Measurements from ENCODE around the gene TMEM141.
A peak's percentile ranks its signal among the peaks of the same experiment; 100 is the strongest.

Gene TMEM141

DNA sequence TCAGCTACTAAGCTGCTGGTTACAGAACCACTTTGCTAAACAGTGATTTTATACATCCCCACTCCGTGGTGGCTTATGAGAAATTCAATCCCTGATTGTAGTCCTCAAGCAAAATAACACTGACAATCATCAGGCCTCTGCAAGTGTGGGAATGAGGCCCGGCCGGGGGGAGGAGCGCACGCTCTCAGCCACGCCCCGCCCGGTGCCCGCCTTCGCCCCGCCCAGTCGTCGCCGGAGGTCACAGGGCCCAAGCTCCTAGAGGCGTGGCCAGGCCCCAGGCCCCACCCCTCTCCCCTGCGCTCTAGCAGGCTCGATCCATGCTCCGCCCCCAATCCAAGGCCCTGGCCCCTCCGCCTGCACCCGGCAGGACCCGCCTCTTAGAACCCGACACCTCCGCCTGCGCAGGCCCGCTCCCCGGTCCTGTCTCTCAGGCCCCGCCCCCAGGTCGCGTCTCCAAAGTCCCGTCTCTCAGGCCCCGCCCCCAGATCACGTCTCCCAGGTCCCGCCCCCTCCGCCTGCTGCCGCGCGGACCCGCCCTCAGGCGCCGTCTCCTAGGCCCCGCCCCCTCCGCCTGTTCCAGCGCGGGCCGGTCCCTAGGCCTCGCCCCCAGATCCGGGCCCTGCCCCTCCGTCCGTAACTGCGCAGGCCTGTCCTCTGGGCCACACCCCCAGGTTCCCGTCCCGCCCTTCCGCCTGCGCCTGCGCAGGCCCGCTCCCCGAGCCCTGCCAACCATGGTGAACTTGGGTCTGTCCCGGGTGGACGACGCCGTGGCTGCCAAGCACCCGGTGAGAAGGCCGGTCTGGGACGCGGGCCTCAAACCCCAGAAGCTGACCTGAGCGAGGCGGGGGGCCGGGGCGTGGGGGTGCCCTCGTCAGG, at the start of gene TMEM141:
Gene TMEM141 (plus strand): TSS at position 705 of the 876 bp plus-strand sequence. CDS start 27 bp downstream, at position 732.
- DNase-seq = peak; percentile 100

DNA sequence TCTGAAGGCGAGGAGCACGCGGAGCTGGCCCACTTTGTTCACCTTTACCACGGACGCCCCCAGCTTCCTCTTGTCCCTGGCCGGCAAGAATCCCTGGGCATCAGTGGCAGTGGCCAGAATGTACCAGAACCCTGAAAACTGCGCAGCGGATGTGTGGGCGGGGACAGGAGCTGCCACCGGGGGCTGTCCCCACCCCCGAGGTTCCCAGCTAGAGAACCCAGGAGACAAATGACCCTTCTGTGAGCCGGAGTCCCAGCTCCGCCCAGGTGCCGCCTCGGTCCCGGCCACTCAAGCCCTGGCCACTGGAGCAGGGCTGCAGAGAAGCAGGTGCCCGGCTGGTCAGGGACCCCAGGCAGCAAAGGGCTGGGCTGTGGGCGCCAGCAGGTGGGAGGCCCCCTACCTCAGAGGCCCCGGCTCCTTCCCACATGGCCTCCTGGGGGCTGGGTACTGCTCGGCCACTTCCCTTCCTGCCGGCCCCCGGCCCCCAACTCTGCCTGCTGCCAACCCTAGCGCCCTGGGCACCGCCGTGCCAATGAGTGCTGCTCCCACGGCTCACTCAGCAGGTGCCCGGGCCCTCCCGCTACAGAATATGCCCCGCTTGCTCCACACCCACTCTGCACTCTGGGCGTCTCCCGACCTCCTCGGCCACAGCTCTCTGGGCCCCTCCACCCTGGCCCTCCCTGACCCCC, 49.1 kb upstream of the TMEM141 start:
- DNase-seq = peak; percentile 25

DNA sequence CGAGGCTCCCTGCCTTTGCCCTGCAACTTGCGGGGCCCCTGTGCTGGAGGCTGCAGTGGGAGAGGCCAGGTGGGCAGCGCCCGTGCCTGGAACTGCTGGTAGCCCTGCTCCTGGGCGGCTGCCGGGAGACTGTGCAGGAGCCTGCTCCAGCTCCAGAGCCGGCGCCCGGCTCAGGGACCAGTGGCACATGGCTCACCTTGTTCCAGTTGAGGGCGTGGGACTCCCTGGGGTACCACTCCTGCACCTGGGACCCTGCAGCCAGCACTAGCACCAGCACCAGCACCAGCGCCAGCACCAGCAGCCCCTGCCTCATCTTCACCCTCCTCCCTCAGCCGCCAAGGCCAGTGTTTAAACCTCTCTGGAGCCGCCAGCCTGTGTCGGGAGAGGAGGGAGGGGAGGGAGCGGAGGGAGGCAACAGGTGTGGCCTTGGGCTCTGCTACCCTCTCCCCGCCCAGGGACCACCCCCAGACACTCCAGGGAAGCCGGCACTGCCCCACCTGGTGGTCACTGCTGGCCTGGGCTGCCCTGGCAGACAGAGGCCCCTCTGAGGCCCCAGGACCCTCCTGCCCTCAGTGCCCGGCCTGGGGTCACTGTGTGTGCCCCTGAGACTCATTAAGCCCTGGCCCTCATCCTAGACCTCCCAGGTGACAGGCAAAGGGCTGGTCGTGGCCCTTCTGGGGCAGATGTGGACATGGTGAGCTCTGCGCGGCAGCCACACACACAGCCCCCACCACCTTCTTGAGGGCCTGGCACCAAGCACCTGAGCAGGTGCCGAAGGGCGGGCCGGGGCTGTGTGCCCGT, 48.4 kb upstream of the TMEM141 start, which contains the start of gene LCN10:
Gene LCN10 (minus strand): TSS at position 350 of the 801 bp plus-strand sequence. CDS start 37 bp downstream, at position 313.
- DNase-seq = no peak

DNA sequence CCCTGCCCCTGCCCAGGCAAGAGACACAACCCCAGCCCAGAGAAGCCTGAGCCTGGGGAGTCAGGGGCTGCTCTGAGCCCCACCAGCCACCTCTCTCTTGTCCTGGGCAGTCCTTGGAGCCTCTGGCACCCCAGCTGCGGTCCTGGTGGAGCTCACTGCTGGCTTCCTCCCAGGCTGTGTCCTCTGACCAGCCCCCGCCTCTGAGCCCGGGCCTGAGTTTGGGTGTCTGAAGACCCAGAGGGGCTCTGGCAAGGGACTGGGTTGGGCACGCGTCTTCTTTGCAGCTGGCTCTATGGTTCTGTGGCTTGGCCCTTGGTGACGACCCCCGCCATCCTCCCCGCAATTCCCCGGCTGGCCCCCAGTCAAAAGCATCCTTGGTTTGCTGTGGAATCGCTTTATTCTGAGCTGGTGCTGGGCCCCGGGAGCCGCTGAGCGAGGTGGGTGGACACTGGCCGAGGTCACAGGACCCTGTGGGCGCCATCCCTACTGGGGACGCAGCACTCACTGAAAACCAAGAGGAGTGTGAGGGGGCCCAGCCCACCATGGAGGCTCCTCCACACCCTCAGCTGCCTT, 47.4 kb upstream of the TMEM141 start:
- DNase-seq = no peak

DNA sequence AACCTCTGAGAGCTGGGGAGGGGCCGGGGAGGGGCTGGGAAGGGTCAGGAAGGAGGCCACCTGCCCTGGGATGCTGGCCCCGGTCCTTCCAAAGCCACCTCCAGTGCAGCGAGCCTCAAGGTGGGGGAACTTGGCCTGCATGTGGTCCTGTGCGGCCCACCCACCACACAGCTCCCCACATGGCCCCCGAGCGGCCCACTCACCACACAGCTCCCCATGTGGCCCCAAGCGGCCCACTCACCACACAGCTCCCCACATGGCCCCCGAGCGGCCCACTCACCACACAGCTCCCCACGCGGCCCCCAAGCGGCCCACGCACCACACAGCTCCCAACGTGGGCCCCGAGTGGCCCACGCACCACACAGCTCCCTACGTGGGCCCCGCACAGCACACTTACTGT, 46.4 kb upstream of the TMEM141 start:
- no peak for DNase-seq

DNA sequence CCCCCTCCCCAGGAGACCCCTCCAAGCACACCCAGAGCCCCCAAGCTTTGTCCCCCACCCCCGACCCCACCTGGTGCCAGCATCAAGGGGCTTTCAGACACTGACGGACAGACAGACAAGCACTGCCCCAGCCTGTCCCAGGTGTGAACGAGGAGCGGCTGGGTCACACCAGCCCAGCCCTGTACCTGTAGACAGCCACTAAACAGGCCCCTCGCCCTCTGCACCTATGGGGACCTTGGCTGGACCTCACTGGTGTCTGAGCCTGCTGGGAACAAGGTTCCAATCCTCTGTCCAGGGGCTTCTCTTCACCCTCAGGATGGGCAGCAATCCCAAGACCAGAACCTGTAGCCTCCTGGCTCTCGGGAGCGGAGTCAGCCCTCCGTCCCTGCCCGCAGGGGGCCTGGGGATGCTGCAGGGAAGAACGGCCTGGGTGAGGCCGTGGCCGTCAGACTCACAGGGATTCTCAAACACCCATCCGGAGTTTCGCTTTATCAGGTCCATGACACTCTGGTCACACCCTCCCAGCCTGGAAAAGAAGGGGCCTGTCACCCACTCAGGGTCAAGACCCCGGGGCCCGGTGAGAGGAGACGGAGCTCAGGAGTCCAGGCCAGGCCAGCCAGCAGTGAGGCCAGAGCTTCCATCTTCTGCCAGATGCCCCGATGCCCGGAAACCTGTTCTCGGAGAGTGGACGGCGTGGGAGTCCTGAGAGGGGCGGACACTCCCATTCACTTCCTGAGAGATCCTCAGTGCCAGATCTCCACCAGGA, 45.6 kb upstream of the TMEM141 start:
- no peak for DNase-seq

DNA sequence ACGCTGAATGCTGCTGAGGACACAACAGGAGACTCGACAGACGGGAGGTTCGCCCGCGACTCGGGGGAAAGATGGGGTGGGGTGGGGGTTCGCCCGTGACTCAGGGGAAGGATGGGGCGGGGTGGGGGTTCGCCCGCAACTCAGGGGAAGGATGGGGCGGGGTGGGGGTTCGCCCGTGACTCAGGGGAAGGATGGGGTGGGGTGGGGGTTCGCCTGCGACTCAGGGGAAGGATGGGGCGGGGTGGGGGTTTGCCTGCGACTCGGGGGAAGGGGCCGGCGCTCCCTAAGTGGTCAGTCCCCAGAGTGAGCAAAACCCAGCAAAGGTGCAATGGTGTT, 45.0 kb upstream of the TMEM141 start:
- no peak for DNase-seq

DNA sequence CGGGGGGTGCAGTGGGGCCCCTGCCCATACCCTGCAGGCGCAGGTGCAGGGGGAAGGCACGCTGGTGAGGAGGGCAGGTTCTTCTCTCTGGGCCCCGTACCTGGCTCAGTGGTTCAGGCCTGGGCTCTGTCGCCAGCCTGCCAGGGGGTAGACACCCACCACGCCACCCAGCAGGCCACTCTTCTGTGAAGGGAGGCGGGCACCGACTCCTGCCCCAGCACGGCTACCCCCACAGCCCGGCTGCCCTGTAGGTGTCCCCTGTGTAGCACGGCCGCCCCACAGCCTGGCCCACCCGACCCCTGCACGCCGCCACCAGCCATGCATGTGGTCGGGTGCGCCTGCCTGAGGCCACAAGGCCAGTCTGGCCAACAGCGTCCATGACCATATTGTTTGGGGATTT, 44.5 kb upstream of the TMEM141 start:
- no peak for DNase-seq

DNA sequence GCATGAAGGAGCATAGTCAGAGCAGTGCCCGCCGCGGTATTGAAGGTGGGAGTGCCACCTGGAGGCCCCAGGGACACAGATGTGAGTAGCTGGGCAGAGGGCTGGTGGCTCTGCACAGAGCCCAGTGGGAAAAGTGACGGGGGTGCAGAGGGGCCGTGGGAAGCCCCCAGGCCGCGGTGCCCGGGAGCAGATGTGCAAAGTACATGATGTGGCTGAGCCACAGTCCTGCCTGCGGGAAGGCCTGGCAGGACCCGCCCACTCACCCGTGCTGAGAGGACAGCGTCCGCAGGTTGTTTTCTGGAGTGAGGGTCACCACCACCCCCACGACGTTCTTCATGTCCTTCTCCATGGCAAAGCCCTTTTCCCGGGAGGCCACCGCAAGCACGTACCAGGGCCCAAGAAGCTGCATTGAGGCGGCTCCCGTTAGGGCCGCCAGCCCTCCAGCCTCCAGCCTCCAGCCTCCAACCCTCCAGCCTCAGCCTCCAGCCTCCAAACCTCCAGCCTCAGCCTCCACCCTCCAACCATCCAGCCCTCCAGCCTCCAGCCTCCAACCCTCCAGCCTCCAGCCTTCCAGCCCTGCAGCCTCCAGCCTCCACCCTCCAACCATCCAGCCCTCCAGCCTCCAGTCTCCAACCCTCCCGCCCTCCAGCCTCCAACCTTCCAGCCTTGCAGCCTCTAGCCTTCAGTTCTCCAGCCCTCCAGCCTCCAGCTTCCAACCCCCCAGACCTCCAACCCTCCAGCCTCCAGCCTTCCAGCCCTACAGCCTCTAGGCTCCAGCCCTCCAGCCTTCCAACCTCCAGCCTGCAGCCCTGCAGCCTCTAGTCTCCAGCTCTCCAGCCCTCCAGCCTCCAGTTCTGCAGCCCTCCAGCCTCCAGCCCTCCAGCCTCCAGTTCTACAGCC, 43.7 kb upstream of the TMEM141 start:
- no peak for DNase-seq

DNA sequence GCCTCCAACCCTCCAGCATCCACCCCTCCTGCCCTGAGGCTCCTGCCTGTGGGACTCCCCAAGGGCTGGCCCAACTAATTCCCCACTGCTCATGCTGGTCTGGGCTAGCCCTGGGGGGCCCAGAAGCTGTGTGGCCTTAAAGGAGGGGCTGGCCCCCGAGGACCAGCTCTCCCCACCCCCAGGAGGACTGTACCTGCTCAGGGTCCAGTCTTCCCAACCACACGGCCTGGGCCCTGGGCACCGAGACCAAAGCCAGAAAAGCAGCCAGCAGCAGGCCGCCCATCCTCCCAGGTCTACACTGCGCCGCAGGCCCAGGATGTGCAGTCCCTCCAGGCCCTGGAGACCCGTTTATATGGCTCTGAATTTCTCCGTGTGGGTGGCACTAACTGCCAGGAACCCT, 42.9 kb upstream of the TMEM141 start, which contains the start of gene LCN6:
Gene LCN6 (minus strand): TSS at position 325 of the 400 bp plus-strand sequence. CDS start 42 bp downstream, at position 283.
- DNase-seq = no peak

DNA sequence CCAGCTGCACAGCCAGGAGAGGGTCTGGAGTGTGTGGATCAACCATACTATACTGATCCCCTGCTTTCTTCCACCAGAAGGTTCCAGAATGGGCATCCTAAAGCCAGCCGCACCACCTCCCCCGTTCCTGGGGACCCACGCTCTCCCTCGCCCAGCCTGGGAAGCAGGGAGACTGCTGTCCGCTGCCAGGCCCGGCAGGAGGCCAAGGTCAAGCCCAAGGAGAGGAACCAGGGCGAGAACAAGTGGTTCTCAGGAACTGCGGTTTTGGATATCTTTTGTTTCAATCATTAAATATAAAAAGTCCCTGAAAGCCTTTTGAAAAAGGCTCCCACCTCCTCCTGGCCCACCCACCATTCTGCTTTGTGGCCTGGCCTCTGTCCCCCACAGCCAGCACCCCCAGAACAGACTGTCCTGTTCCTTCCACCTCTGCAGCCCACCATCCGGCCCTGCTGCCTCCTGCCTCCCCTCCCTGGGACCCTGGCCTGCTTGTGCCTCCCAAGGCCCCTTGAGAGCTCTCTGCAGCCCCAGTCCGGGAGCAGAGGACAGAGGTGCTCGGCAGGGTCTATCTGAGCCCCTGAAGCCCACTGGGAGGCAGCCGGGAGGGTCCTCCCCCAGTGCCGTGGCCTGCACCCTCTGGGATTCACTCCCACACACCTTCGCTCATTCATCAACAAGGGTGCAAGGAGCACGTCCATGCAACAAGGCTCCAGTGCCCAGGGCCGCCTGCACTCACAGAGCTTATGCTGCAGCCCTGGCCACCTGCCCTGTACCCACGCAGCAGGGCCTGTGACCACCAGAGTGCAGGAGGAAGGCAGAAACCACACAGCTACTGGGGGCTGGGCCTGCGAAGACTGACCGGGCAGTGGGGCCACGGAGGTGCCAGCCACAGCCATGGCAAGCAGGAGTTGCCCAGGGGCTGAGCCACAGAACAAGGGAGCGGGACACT, 42.2 kb upstream of the TMEM141 start:
- DNase-seq = no peak

DNA sequence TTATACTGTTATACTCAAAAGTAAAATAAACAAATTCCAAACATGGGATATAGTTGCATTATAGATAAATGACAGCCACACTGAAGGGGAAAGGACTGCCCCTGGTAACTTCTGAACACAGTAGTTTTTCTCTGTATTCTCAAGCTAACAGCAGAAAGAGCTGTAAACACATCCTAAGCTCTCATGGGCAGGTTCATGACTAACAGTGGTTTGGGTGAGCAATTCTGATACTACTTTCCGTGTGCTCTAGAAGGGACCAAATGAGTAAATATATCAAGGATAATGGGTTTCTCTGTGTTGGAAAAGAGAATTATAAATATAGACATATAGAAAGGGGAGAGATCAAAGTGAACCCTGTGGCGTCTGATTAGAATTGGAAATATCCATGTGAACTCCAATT, 40.6 kb upstream of the TMEM141 start:
- no peak for DNase-seq

DNA sequence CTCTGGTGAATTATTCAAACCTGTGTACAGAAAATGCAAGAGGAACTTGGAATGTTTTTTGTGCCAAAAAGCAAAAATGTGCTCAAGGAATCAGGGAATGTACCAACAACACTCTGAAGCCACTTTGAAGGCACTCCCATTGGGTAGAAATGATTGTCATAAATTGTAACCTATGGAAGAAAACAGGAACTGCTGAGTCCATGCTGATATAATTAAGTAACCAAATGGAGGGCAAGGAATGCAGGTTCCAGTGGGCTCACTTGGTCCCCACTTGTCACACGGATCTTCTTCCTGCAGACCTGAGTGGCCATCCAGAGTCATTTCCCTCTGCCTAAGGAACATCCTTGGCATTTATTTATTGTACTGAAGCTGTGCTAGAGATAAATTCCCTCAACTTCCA, 39.9 kb upstream of the TMEM141 start:
- DNase-seq = no peak

DNA sequence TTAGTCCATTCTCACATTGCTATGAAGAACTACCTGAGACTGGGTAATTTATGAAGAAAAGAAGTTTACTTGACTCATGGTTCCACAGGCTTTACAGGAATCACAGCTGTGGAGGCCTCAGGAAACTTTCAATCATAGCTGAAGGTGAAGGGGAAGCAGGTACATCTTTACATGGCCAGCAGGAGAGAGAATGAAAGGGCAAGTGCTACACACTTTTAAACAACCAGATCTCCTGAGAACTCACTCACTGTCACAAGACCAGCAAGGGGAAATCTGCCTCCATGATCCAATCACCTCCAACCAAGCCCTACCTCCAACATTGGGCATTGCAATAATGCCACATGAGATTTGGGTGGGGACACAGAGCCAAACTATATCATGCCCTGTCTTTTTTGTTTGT, 39.3 kb upstream of the TMEM141 start:
- no peak for DNase-seq

DNA sequence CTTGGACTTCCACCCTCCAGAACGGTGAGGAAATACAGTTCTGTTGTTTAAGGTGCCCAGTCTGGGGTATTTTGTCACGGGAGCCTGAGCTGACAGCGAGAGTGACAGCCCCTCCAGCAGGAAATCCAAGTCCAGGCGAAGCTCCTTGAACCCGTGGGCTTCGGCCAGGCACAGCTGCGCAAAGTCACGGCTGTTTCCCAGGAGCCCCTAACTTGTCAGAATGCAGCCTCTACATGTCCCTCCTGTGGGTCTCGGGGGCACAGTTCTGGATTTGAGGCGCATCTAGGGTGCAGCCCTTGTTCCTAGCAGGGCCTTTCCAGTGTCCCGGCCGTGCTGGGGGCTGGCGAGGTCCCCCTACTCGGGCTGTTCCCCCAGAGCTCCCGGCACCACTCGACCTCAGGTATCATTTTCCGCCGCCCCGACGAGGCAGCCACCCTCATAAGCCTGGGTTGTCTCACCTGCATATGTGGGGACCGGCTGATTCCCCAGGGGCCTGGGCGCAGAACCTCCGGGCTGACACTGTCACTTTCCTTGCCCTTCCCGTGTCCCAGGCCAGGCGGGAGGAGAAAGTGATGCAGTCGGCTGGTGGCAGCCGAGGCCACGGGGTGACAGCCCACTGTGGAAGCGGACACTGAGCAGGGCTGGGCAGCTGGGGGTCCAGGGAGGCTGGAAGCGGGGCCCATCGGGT, 37.6 kb upstream of the TMEM141 start:
- DNase-seq = no peak

DNA sequence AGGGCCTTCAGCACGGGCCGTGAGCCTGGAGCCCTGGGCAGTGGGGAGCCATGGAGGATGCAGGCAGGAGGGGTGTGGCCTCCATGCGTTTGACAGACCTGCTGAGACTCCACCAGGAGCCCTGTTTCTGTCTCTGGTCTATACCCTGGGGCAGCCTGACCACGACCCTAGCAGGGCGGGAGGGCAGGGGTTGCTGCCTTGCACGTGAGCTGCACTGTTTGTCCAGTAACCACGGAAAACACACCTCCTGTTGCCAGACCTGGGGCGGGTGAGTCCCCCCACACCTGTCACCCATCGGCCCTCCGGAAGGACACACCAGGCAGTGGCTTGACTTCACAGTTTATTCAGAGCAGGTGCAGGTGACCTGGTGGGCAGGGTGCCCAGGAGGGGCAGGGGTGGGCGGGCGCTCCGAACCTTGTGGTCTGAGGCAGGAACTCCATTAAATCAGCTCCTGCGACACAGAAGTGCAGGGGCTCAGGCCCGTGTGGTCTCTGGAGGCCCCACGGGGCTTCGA, 37.0 kb upstream of the TMEM141 start:
- DNase-seq = no peak

DNA sequence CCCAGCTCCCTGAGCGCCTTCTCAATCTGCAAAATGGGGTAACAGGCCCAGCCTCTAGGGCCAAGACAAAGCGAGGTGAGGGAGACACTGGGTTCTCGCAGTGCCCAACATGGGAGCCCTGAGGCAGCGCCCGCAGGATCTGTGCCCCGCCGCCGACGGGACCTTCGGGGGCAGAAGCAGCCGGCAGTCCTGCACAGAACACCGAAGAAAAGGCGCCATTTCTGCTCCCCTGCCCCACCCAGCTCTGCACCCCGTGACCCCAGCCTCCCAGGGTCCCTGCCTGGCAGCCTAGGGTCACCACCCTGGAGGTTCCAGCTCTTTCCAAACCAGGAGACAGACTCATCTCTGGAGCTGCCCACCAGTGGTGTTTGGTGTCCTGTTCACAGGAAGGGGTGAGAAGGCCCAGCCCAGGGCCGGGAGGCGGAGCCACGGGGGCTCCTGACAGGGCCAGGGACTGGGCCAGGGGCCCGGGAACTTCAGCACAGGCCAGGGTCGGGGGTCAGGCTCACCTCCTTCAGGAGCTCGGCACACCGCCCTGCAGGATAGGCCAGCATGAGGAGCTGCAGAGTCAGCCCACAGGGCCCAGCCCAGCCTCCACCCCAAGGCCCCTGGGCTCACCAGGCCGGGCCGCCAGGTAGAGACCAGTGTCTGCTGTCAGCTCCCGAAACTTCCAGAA, 36.4 kb upstream of the TMEM141 start:
- no peak for DNase-seq

Data from stimulated activated naive CD4-positive, alpha-beta T cell treated with Interleukin-2 at 50 U/mL for 16 hours (primary cell).